VCaP (cell line): ENCODE measurements around the gene PDZD2.

Source experiments
- H3K27ac ChIP-seq: fragments of 450-650 bp; 2 replicates; pipeline ENCODE4 v1.5.1; 2017
- CTCF ChIP-seq: fragments of 450-650 bp; conservative IDR thresholded peaks from 2 replicates; pipeline ENCODE4 v1.5.1; 2017; ENCODE audit warnings: mild to moderate bottlenecking, moderate library complexity

PDZD2 gene

GRCh38 chr5:31648326-31648725, 9.4 kb downstream of the PDZD2 start:
- no peak overlapping the region for H3K27ac ChIP-seq
- no peak for TF ChIP-seq CTCF

GRCh38 chr5:31651241-31651640, 12.3 kb downstream of the PDZD2 start:
- no peak for TF ChIP-seq CTCF

GRCh38 chr5:31655491-31655890, 16.6 kb downstream of the PDZD2 start:
- H3K27ac ChIP-seq: no peak overlapping the region
- no peak for TF ChIP-seq CTCF

More at GRCh38 chr5:31651241-31651640, 12.3 kb downstream of the PDZD2 start:
- H3K27ac ChIP-seq: no peak overlapping the region

- TF ChIP-seq CTCF: no peak
- no peak overlapping the region for H3K27ac ChIP-seq
Observed at GRCh38 chr5:31656806-31657205, 17.9 kb downstream of the PDZD2 start.

GRCh38 chr5:31657315-31657979, 18.5 kb downstream of the PDZD2 start:
- no peak overlapping the region for H3K27ac ChIP-seq
- no peak for TF ChIP-seq CTCF

- no peak overlapping the region for H3K27ac ChIP-seq
- TF ChIP-seq CTCF: no peak
Observed at GRCh38 chr5:31661257-31661656, 22.3 kb downstream of the PDZD2 start.

GRCh38 chr5:31663519-31663918, 24.6 kb downstream of the PDZD2 start:
- H3K27ac ChIP-seq: no peak overlapping the region
- no peak for TF ChIP-seq CTCF
